GM10266 (cell line): ENCODE results near the gene FBXO31.

Experiments used
- DNase-seq: peaks from one replicate; pipeline ENCODE4 v3.0.0; 2012; ENCODE audit errors: extremely low spot score
- CTCF ChIP-seq: IDR thresholded peaks from 2 replicates; pipeline ENCODE4 v1.5.1; 2012; ENCODE audit warnings: mild to moderate bottlenecking, low read depth; ENCODE audit not compliant: control insufficient read depth, insufficient read depth; ENCODE audit errors: missing control alignments

FBXO31 gene

GRCh38 chr16:87383505-87384161 is at the start of gene FBXO31:
Gene FBXO31 (minus strand): TSS chr16:87383776. CDS start chr16:87383744, 32 bp downstream.
- TF ChIP-seq CTCF: no peak
- peak; percentile 93 for DNase-seq

GRCh38 chr16:87432330-87432915 is 48.8 kb upstream of the FBXO31 start:
- no peak for DNase-seq
- TF ChIP-seq CTCF: no peak

DNA sequence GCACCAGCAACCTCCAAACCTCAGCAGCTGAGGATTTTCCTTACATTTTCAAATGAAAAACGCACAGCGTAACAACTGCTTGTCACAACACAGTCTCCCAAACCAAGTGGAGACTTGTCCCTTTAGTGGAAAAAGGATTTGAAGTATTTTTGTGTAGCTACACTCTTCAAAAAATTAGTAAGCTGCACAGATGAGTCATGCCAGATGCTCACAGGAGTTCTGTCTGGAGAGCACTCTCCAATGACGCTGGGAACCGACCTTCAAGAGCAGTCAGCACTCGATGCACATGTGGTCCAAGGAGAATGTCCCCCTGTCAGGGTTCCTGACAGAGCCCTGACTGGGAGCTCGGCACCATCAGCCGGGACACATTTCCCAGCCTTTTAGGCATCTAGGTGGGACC is 48.4 kb upstream of the FBXO31 start:
- no peak for TF ChIP-seq CTCF

GRCh38 chr16:87426423-87427215 is 43.0 kb upstream of the FBXO31 start:
- no peak for DNase-seq
- TF ChIP-seq CTCF: no peak

More for the DNA sequence above, 48.4 kb upstream of the FBXO31 start:
- DNase-seq: no peak

DNA sequence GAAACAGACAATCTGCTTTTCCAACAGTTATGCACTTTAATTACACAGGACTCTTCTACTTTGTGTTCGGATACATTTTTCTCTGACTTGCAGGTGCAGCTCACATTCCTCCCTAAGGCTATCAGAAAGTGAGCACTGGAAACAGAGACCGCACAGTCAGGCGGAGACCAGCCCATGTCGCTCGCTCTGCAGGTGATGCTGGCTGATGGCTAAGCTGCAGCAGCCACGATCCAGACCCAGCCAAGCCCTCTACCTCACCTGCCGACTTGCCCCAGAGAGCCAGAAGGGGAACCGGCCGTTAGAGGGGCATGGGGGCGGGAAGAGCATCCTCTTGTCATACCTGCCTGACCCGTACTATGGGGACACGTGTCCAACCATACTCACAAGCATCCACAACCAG is 42.4 kb upstream of the FBXO31 start:
- TF ChIP-seq CTCF: no peak
- no peak for DNase-seq

- no peak for DNase-seq
- TF ChIP-seq CTCF: no peak
These were observed 40.7 kb upstream of the FBXO31 start for GRCh38 chr16:87424266-87424665.

- no peak for TF ChIP-seq CTCF
- DNase-seq: no peak
These were observed 39.9 kb upstream of the FBXO31 start for GRCh38 chr16:87423429-87423828.
